K562 (cell line): Measurements from ENCODE around the gene CELF4. TPM values are rescaled to one million over a fixed set of nuclear protein-coding genes. Genes with fewer than 3 reads are reported as not detected.

Experiments used
- ATAC-seq: fragments of 200-7000 bp; cut with Tn5 transposase; 3 replicates; pipeline ENCODE4 v1.9.1; 2020; ENCODE audit warnings: moderate library complexity
- BruUV-seq: library from RNA; stranded (reverse); fragments of 400-500 nt; replicated peaks from 2 replicates; lab custom pipeline; 2021; lab: Mats Ljungman, UMichigan
- CTCF ChIA-PET: fragments of 300-600 bp; formaldehyde crosslinking; extraction: SDS; loops from one replicate; lab custom pipeline; 2021; ENCODE audit warnings: low intra/inter-chr PET ratio; lab: Yijun Ruan, JAX
- POLR2A ChIA-PET: fragments of 300-600, 350-650 bp; sonication (Branson Sonifier 250); formaldehyde crosslinking; extraction: SDS; loops from one replicate; lab custom pipeline; 2021; ENCODE audit warnings: antibody characterized with exemption, inconsistent platforms; lab: Yijun Ruan, JAX
- DNase-seq, 4 experiments: peaks; one replicate each; pipeline versions ENCODE4 v3.0.0 to v3.0.0-alpha.2; 2011 to 2018; ENCODE audit warnings: low spot score in 3 of 4, mixed read lengths in 3 of 4; ENCODE audit errors: extremely low read depth in 1 of 4
- FAIRE-seq: peaks from 2 replicates; lab custom pipeline; 2011; peaks lifted over from hg19 to GRCh38; lab: Jason Lieb, UNC
- H2AFZ ChIP-seq: 2 replicates; pipeline ENCODE4 v1.6.0; 2011; ENCODE audit warnings: low read depth, low read length, control low read depth, inconsistent platforms
- H3K27ac ChIP-seq: fragments of 200-600 bp; 3 replicates; pipeline ENCODE4 v1.8.0; 2011; ENCODE audit warnings: low read depth, mild to moderate bottlenecking, control low read depth, inconsistent platforms, low read length, moderate library complexity, mixed read lengths; ENCODE audit errors: extremely low read depth
- H3K27me3 ChIP-seq, 2 experiments: fragments of 300-600 bp in 1 of 2; 2 replicates in 1 of 2; 3 replicates in 1 of 2; pipeline versions ENCODE4 v1.6.0 to v1.8.0; 2011; ENCODE audit warnings: inconsistent platforms in 2 of 2, low read length in 2 of 2, mild to moderate bottlenecking in 1 of 2, mixed read lengths in 1 of 2, moderate library complexity in 1 of 2; ENCODE audit not compliant: control insufficient read depth in 2 of 2, insufficient read depth in 2 of 2
- H3K36me3 ChIP-seq: fragments of 300-600 bp; 3 replicates; pipeline ENCODE4 v1.8.0; 2011; ENCODE audit warnings: mild to moderate bottlenecking, low read length, inconsistent platforms; ENCODE audit not compliant: control insufficient read depth, insufficient read depth
- H3K4me1 ChIP-seq, 2 experiments: fragments of 200-600 bp in 1 of 2; replicated peaks in 1 of 2; 2 replicates in 1 of 2; 3 replicates in 1 of 2; pipeline versions ENCODE4 v1.5.1 to v1.8.0; 2011; ENCODE audit warnings: inconsistent platforms in 2 of 2, low read length in 2 of 2, mild to moderate bottlenecking in 1 of 2, mixed read lengths in 1 of 2, moderate library complexity in 1 of 2; ENCODE audit not compliant: control insufficient read depth in 2 of 2, insufficient read depth in 2 of 2
- H3K4me2 ChIP-seq: 2 replicates; pipeline ENCODE4 v1.6.1; 2011; ENCODE audit warnings: low read length, control low read depth, inconsistent platforms, mixed read lengths; ENCODE audit not compliant: insufficient read depth
- H3K4me3 ChIP-seq: fragments of 200-600 bp; sonication (generic), shearing (Covaris generic); 2 replicates; pipeline ENCODE4 v1.5.1; 2016; ENCODE audit warnings: control low read depth, inconsistent platforms
- H3K79me2 ChIP-seq: fragments of 200-600 bp; 3 replicates; pipeline ENCODE4 v1.8.0; 2011; ENCODE audit warnings: low read length, inconsistent platforms; ENCODE audit not compliant: control insufficient read depth, insufficient read depth
- H3K9ac ChIP-seq, 2 experiments: 2 replicates each; pipeline versions ENCODE4 v1.6.0 to v1.6.1; 2011; ENCODE audit warnings: low read depth in 2 of 2, low read length in 2 of 2, control low read depth in 1 of 2, inconsistent platforms in 1 of 2, mild to moderate bottlenecking in 1 of 2, mixed read lengths in 1 of 2; ENCODE audit not compliant: insufficient read depth in 1 of 2
- H3K9me1 ChIP-seq: one replicate; pipeline ENCODE4 v1.6.0; 2011; ENCODE audit warnings: inconsistent platforms, mild to moderate bottlenecking, low read length, moderate library complexity; ENCODE audit not compliant: control insufficient read depth, insufficient read depth
- H3K9me3 ChIP-seq: replicated peaks from 2 replicates; pipeline ENCODE4 v1.5.1; 2011; ENCODE audit warnings: low read depth, low read length, inconsistent platforms; ENCODE audit not compliant: control insufficient read depth, insufficient read depth
- H4K20me1 ChIP-seq: replicated peaks from 2 replicates; pipeline ENCODE4 v1.6.1; 2011; ENCODE audit warnings: low read length, inconsistent platforms, mixed read lengths; ENCODE audit not compliant: control insufficient read depth, insufficient read depth
- ARID3B ChIP-seq: fragments of 250-450 bp; sonication (Bioruptor Pico); IDR thresholded peaks from 2 replicates; pipeline ENCODE4 v1.4.0; 2020; ENCODE audit warnings: borderline replicate concordance
- DLX4 ChIP-seq: fragments of 250-450 bp; sonication (Bioruptor Pico); IDR thresholded peaks from 2 replicates; pipeline ENCODE4 v1.6.1; 2021; ENCODE audit warnings: mild to moderate bottlenecking
- E4F1 ChIP-seq: fragments of 250-450 bp; sonication (Bioruptor Pico); IDR thresholded peaks from 2 replicates; pipeline ENCODE4 v1.5.0; 2021; ENCODE audit warnings: mild to moderate bottlenecking, borderline replicate concordance
- ERF ChIP-seq: fragments of 450-650 bp; formaldehyde crosslinking; IDR thresholded peaks from 2 replicates; pipeline ENCODE4 v1.4.0; 2020; ENCODE audit warnings: mild to moderate bottlenecking, mixed read lengths
- ETV6 ChIP-seq, 3 experiments: fragments of 150-350 bp in 1 of 3; sonication (generic) in 1 of 3; formaldehyde crosslinking in 1 of 3; IDR thresholded peaks; 2 replicates each; pipeline versions ENCODE4 v1.6.1 to v1.8.0; 2014 to 2022; ENCODE audit warnings: borderline replicate concordance in 2 of 3, low read depth in 2 of 3, antibody characterized with exemption in 1 of 3, low read length in 1 of 3, mild to moderate bottlenecking in 1 of 3, missing genetic modification reagents in 1 of 3
- EWSR1 ChIP-seq: fragments of 450-650 bp; IDR thresholded peaks from 2 replicates; pipeline ENCODE4 v1.6.1; 2018; ENCODE audit warnings: borderline replicate concordance, mild to moderate bottlenecking, low read depth, moderate library complexity; ENCODE audit not compliant: partially characterized antibody
- GTF2F1 ChIP-seq: IDR thresholded peaks from 2 replicates; pipeline ENCODE4 v1.6.1; 2011; ENCODE audit warnings: low read depth, low read length, improper control_type of control experiment
- JUN ChIP-seq, 2 experiments: sonication (generic) in 1 of 2; formaldehyde crosslinking in 1 of 2; IDR thresholded peaks; 2 replicates each; pipeline versions ENCODE4 v1.6.1 to v1.8.0; 2012 to 2022; ENCODE audit warnings: borderline replicate concordance in 2 of 2, mild to moderate bottlenecking in 2 of 2, improper control_type of control experiment in 1 of 2, low read depth in 1 of 2, low read length in 1 of 2, missing genetic modification reagents in 1 of 2
- LARP7 ChIP-seq: fragments of 450-650 bp; IDR thresholded peaks from 2 replicates; pipeline ENCODE4 v1.6.1; 2016
- NCOR1 ChIP-seq: fragments of 450-650 bp; IDR thresholded peaks from 2 replicates; pipeline ENCODE4 v1.6.1; 2016; ENCODE audit warnings: mild to moderate bottlenecking, moderate library complexity
- NEUROD1 ChIP-seq: fragments of 150-350 bp; IDR thresholded peaks from 2 replicates; pipeline ENCODE4 v1.6.1; 2014; ENCODE audit warnings: borderline replicate concordance, low read length, low read depth; ENCODE audit not compliant: partially characterized antibody
- SRSF9 ChIP-seq: fragments of 200-400 bp; formaldehyde crosslinking; IDR thresholded peaks from 2 replicates; pipeline ENCODE4 v1.6.1; 2017; ENCODE audit warnings: low read depth, low read length, borderline replicate concordance
- TAF15 ChIP-seq: fragments of 200-400 bp; formaldehyde crosslinking; IDR thresholded peaks from 2 replicates; pipeline ENCODE4 v1.6.1; 2017; ENCODE audit warnings: mild to moderate bottlenecking, low read depth, low read length, moderate library complexity
- ZNF165 ChIP-seq: fragments of 250-450 bp; sonication (Bioruptor Pico); IDR thresholded peaks from 2 replicates; pipeline ENCODE4 v1.4.0; 2020; ENCODE audit warnings: borderline replicate concordance
- ZNF263 ChIP-seq: sonication (generic); formaldehyde crosslinking; IDR thresholded peaks from 2 replicates; pipeline ENCODE4 v1.8.0; 2022; ENCODE audit warnings: mild to moderate bottlenecking, missing genetic modification reagents, borderline replicate concordance
- ZNF830 ChIP-seq: fragments of 250-450 bp; sonication (Bioruptor Pico); IDR thresholded peaks from 2 replicates; pipeline ENCODE4 v1.5.0; 2021; ENCODE audit warnings: mild to moderate bottlenecking
- WGBS: fragments of 100-300 bp; shearing (Covaris generic); methylation state at CpG from one replicate; pipeline ENCODE4 v1.1.6; 2016; ENCODE audit warnings: low coverage, mixed read lengths; ENCODE audit not compliant: insufficient coverage; ENCODE audit errors: missing lambda C conversion rate; 5-methylcytosine and 5-hydroxymethylcytosine counted together
- in situ Hi-C: fragments of 300-500 bp; cut with MboI; formaldehyde crosslinking; loops from 4 replicates; pipeline ENCODE4 v1.15.0; 2018; ENCODE audit warnings: inconsistent platforms, mixed read lengths
- intact Hi-C: fragments of 100-400 bp; cut with micrococcal nuclease; formaldehyde crosslinking; loops from 2 replicates; pipeline ENCODE4 v1.14.2; 2022
- polyA plus RNA-seq, 8 experiments: library from polyadenylated mRNA; depleted of rRNA in 4 of 8; stranded (reverse) in 5 of 8; unstranded in 3 of 8; fragments of >200 nt; fragmentation: Nextera tagmentation in 2 of 8; fragmentation: Illumina TruSeq in 1 of 8; extraction: Ambion mirVana in 2 of 8; extraction: Trizol in 1 of 8; gene quantifications; 2 replicates each; pipeline versions ENCODE4 v1.2.1 to v1.2.3, GENCODE V29; 2011 to 2014; ENCODE audit warnings: inconsistent platforms in 1 of 8, missing spikeins in 1 of 8
- total RNA-seq, 7 experiments: library from RNA; depleted of rRNA in 6 of 7; stranded (reverse); fragments of >200 nt in 6 of 7; fragmentation: Illumina TruSeq in 2 of 7; extraction: Trizol in 2 of 7; gene quantifications; 2 replicates each; pipeline versions ENCODE4 v1.2.1 to v1.2.3, GENCODE V29; 2011 to 2021; ENCODE audit warnings: low replicate concordance in 1 of 7

The CELF4 gene
- total and polyA plus RNA-seq, 9 of the 15 experiments (the other 6 are each of a cell fraction or from before 2014, with no cell fraction given), result 0.04 to 0.24 (median 0.07) TPM; not detected in 3

- Histone ChIP-seq H3K36me3 (no peaks in the 10 kb centered on the region), H3K4me3 (no peak overlapping the region), H3K79me2 (no peaks in the 10 kb centered on the region), H3K9ac (no peak overlapping the region), H3K4me2 (no peak overlapping the region), H3K9me1 (no peaks in the 10 kb centered on the region), H2AFZ (no peak overlapping the region), H3K4me1 (peaks cover 0 to 10% of the 10 kb centered on the region in 2 experiments; a peak in 1 of 5 replicates), H3K9me3 (no peaks in the 10 kb centered on the region)
- no peak for FAIRE-seq
- intact Hi-C loops (no loop called here), in situ Hi-C loops (no loop called here)
- CTCF ChIA-PET, result no interaction called here
- no peak for DNase-seq
- no peak for ATAC-seq
- no peak for TF ChIP-seq E4F1 (CRISPR knock-in tag)
- TF ChIP-seq ZNF165, result no peak
- TF ChIP-seq EWSR1, result no peak
- TF ChIP-seq ZNF830 (CRISPR knock-in tag), result no peak
- no peak for TF ChIP-seq LARP7
- TF ChIP-seq ERF, result no peak
- TF ChIP-seq ZNF263 (CRISPR knock-in tag), result no peak
- no peak for TF ChIP-seq TAF15
- TF ChIP-seq GTF2F1, result no peak
- TF ChIP-seq ETV6 (IDR thresholded peaks at IDR 0.05; ENCODE audit: borderline replicate concordance in 1 of 2, low read depth in 2 of 2, low read length in 1 of 2), result no peak
- no peak for TF ChIP-seq ETV6 (CRISPR knock-in tag; IDR thresholded peaks at IDR 0.05; ENCODE audit: borderline replicate concordance)
- no peak for TF ChIP-seq ARID3B (CRISPR knock-in tag)
- no peak for TF ChIP-seq NCOR1
- no peak for TF ChIP-seq JUN (IDR thresholded peaks at IDR 0.05; ENCODE audit: borderline replicate concordance, low read depth, low read length)
- no peak for TF ChIP-seq JUN (CRISPR knock-in tag; IDR thresholded peaks at IDR 0.05; ENCODE audit: borderline replicate concordance)
- TF ChIP-seq DLX4, result no peak
- no peak for TF ChIP-seq NEUROD1
- TF ChIP-seq SRSF9, result no peak
- TF ChIP-seq, all 486 proteins: peak for 0
- no peak overlapping the region for H3K27ac ChIP-seq
- H3K27me3 ChIP-seq, result peaks cover 0 to 14% of the 10 kb centered on the region in 2 experiments; a peak in 4 of 5 replicates
- BruUV-seq, result no TSS peak
- H4K20me1 ChIP-seq, result no peaks in the 10 kb centered on the region; the same call in none of the 2 replicates
- POLR2A ChIA-PET, result interaction anchor here (1.0 kb wide), 1 partner anchor 19 kb away, joined by 4 read pairs; no protein-coding TSS in a partner anchor
- 0% methylated on average over 10 of the region's 10 CpGs for WGBS
These were observed 289.3 kb downstream of the CELF4 start for GRCh38 chr18:37276111-37276890.
